GM19463 (cell line): ENCODE results near the gene PPARA.

ENCODE experiments used
- ATAC-seq: cut with Tn5 transposase; IDR thresholded peaks from one replicate; pipeline ENCODE4 v1.9.1; 2021; ENCODE audit warnings: mild to moderate bottlenecking, moderate library complexity; ENCODE audit not compliant: unreplicated experiment

The PPARA gene

GRCh38 chr22:46113910-46114517 is 36.3 kb upstream of the PPARA start:
- no peak for ATAC-seq

GRCh38 chr22:46114518-46115387 is 35.6 kb upstream of the PPARA start:
- ATAC-seq: no peak

GRCh38 chr22:46115388-46115678 is 35.0 kb upstream of the PPARA start:
- ATAC-seq: no peak

GRCh38 chr22:46115755-46116490 is 34.4 kb upstream of the PPARA start:
- ATAC-seq: no peak

GRCh38 chr22:46116491-46116958 is 33.8 kb upstream of the PPARA start:
- ATAC-seq: peak; percentile 61

GRCh38 chr22:46117206-46118199 is 32.8 kb upstream of the PPARA start:
- no peak for ATAC-seq

GRCh38 chr22:46119093-46119728 is 31.1 kb upstream of the PPARA start:
- no peak for ATAC-seq

- no peak for ATAC-seq
Measured at GRCh38 chr22:46119729-46120419, 30.5 kb upstream of the PPARA start.

- ATAC-seq: no peak
Measured at GRCh38 chr22:46120420-46120737, 29.9 kb upstream of the PPARA start.

GRCh38 chr22:46121079-46121478 is 29.2 kb upstream of the PPARA start:
- ATAC-seq: no peak

- ATAC-seq: no peak
Measured at GRCh38 chr22:46121523-46122287, 28.6 kb upstream of the PPARA start.

- ATAC-seq: no peak
Measured at GRCh38 chr22:46122511-46122971, 27.8 kb upstream of the PPARA start.

GRCh38 chr22:46122980-46123693 is 27.2 kb upstream of the PPARA start:
- ATAC-seq: no peak

GRCh38 chr22:46123694-46124382 is 26.5 kb upstream of the PPARA start:
- no peak for ATAC-seq

GRCh38 chr22:46124383-46125144 is 25.8 kb upstream of the PPARA start:
- ATAC-seq: no peak

GRCh38 chr22:46125311-46125710 is 25.0 kb upstream of the PPARA start:
- ATAC-seq: no peak
